NCI-H2081 treated with DMSO at 0.1 percent for 48 hours (cell line): ENCODE results near the gene NYNRIN.
"Not testable (repeated sequence)": the region's sequence is repeated elsewhere in the genome, so short reads cannot be mapped to it uniquely, and the experiment has no call there.

Source experiments
- DNase-seq: peaks from one replicate; lab custom pipeline; 2025; lab: John Stamatoyannopoulos, UW

The NYNRIN gene

DNA sequence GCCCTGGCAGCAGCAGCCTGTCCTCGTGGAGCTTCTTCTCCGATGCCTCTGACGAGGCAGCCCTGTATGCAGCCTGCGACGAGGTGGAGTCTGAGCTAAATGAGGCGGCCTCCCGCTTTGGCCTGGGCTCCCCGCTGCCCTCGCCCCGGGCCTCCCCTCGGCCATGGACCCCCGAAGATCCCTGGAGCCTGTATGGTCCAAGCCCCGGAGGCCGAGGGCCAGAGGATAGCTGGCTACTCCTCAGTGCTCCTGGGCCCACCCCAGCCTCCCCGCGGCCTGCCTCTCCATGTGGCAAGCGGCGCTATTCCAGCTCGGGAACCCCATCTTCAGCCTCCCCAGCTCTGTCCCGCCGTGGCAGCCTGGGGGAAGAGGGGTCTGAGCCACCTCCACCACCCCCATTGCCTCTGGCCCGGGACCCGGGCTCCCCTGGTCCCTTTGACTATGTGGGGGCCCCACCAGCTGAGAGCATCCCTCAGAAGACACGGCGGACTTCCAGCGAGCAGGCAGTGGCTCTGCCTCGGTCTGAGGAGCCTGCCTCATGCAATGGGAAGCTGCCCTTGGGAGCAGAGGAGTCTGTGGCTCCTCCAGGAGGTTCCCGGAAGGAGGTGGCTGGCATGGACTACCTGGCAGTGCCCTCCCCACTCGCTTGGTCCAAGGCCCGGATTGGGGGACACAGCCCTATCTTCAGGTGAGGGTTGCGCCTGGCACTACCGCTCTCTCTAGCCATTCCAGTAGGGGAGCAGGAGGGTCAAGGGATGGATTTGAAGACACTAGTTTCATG lies 28.7 kb upstream of the NYNRIN start:
- no peak for DNase-seq

DNA sequence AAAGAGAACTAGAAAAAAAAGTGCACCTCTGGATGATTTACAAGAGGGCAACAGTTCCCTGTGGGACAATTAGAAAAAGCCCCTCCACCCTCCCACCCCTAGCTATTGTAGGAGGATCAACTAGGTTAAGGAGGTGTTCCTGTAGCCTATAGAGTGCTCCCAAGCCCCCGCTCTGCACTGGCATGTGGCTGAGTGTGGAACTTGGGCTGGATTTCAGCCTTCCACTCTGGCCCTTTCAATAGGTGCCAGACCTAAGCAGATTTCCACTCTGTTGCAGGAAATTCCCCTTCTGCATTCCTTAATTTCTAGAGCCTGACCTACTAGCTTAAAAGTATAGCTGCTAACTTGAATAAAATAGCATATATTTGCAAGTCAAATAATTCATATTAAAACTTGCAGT lies 28.1 kb upstream of the NYNRIN start:
- DNase-seq = no peak

DNA sequence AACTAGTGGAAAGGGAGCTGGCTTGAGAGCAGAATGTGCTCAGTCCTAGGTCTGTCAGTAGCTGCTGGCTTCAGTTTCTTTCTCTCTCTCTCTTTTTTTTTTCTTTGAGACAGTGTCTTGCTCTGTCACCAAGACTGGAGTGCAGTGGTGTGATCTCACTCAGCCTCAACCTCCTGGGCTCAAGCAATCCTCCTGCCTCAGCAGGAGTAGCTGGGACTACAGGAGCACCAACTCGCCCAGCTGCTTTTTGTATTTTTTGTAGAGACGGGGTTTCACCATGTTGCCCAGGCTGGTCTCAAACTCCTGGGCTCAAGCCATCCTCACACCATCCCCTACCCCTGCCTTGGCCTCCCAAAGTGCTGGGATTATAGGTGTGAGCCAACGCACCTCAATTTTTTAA lies 27.2 kb upstream of the NYNRIN start:
- not testable (repeated sequence) for DNase-seq

DNA sequence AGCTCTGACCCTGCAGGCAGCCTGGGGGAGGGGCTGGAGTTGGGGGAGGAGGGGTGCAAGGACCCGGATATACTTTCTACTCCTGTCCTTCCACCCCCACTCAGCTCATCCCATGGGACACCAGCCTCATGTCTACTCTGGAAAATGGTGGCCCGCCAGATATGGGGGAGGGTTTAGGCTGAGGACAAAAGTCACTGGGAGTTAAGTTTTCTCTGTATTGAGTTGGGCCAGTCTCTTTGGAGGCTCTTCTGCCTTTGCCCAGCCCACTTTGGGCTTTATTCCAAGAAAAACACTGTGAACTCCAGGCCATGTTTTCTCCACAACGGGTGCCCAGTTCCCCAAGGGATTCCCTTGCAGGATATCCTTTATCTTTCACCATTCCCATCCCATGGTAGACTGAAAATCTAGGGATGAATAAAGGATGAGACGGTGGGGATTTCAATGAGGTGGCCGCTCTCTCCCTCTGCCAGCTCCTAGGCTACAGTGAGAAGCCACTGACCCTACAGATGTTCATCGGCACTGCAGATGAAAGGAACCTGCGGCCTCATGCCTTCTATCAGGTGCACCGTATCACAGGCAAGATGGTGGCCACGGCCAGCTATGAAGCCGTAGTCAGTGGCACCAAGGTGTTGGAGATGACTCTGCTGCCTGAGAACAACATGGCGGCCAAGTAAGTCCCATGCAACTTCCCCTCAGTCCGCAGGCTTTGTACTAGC lies 25.9 kb upstream of the NYNRIN start:
- DNase-seq = no peak

DNA sequence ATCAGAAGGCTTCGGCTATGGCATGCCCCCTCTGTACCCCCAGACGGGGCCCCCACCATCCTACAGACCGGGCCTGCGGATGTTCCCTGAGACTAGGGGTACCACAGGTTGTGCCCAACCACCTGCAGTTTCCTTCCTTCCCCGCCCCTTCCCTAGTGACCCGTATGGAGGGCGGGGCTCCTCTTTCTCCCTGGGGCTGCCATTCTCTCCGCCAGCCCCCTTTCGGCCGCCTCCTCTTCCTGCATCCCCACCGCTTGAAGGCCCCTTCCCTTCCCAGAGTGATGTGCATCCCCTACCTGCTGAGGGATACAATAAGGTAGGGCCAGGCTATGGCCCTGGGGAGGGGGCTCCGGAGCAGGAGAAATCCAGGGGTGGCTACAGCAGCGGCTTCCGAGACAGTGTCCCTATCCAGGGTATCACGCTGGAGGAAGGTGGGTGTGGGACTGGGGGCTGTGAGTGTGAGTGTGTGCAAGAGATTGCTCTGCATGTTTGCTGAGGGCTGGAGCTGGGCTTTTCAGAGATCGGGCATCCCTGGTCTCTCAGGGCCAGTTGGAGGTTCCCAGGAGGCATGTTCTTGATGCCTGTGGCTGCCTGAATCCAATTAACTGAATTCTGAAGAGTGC lies 22.2 kb upstream of the NYNRIN start:
- no peak for DNase-seq

DNA sequence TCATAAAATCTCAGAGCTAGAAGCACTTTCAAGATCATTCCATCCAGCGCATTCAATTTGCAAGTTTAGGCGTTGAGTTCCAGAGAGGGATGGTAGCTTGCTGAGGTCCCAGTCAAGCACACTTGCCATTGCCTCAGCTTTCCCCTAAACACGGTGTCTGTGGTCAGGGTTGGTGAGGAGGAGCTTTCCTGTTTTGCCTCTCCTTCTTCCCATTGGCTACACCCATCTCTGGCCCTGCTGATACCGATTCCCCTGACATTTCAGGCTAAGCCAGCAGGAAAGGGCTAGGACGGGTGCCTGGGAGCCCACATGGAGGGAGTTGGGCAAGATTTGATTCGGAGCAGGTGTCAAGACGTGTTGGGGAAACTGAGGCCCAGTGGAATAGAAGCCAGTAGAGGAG lies 21.7 kb upstream of the NYNRIN start:
- DNase-seq = no peak

DNA sequence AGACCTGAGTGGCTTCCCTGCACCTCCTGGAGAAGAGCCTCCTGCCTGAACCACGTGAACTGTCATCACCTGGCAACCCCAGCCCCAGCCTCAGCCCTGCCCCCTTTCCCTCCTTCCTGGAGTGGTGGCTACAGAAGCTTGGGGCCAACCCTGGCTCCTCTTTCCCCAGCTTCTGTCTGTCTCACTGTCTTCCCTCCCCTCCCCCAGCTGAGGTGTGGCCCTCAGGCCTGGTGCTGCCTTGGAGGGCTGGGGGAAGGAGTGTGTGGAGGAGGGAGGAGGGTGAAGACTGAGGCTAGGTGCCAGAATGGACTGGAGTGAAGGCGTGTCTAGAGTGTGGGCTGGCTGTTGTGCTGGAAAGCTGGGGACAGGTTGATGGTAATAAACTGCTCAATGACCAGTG lies 21.1 kb upstream of the NYNRIN start:
- no peak for DNase-seq

DNA sequence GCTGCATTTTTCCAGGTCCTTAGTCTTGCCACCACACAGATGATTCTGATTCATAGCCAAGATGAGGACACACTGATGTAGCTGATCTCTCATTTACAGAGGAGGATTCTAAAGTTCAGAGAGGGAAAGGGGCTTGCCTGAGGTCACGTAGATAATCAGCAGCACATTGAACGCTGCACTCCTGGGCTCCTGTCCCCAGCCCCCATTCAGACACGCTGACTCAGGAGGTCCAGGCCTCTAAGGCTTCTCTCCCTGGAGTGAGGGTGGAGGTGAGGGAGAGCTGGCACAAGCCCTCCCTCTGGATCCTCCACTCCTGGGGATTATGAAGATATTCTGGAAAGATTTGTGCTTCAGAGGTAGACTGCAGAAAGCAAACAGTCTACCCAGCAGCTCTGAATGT lies 20.5 kb upstream of the NYNRIN start:
- no peak for DNase-seq

DNA sequence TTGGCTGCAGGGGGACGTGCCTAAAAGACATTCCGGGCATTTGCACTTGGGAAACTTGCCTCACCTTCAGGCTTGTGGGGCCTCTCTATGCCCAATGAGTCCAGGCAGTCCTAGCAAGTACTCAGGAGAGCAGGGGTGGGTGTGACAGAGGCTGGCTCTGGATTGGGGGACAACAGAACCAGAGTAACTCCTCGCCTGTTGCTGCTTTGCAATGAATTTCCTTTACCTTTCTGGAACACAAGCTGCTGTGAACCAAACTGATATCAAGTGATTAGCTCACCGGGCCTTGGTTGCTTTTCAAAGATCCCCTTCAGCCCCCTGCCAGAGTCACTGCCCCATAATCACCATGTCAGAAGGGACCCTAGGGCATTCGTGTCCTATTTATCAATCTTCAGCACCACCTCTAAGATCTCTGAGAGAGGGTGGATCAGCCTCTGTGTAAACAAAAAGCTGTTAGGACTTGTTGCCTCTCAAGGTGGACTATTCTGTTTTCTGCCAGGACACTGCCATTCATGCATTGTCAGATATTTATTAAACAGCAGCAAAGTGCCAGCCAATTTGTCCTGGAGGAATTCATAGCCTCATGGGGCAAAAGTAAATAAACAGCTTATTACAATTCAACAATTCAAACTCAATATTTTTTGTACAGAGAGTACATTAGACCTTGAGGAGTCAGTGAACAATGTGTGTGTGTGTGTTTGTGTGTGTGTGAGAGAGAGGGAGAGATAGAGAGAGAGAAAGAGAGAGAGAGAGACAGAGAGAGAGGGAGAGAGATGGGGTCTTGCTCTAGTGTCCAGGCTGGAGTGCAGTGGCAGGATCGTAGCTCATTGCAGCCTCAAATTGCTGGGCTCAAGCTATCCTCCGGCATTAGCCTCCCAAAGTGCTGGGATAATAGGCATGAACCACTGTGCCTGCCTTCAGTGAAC lies 19.6 kb upstream of the NYNRIN start:
- DNase-seq = no peak

DNA sequence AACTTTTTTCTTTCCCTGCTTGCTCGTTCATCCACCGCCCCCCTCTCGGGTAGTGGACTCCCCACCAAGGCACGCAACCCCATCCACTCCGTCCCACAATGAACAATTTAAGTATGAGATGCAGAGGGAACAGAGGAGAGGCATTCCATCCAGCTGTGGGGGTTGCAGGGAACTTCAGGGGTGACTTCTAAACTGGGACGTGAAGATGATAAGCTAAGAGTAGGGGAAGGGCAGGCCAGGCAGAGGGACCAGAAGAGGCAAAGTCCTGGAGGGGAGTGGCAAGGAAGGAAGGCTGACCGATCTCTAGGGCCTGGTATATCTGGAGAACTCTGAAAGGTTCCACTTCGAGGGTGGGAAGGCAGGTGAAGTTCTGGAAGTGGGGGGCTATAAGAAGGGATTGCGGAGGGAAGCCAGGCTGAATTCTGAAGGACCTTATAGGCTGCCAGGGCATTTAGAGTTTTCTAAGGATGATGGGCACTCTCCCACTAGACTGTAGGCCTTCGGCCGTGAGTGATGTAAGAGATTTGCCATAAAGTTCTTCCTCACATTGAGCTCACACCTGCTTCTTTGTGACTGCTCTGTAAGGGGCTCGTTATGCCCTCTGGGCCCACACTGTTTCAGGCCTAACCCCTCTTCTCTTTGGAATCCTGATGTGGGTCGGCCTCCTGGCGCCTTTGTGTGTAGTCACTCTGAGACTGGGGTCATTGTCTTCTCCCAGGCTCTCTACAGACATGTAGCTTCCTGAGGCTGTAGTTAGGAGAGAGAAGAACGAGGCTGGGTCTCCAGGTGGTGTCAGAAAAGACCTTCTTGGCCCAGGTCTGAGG lies 18.7 kb upstream of the NYNRIN start:
- no peak for DNase-seq

DNA sequence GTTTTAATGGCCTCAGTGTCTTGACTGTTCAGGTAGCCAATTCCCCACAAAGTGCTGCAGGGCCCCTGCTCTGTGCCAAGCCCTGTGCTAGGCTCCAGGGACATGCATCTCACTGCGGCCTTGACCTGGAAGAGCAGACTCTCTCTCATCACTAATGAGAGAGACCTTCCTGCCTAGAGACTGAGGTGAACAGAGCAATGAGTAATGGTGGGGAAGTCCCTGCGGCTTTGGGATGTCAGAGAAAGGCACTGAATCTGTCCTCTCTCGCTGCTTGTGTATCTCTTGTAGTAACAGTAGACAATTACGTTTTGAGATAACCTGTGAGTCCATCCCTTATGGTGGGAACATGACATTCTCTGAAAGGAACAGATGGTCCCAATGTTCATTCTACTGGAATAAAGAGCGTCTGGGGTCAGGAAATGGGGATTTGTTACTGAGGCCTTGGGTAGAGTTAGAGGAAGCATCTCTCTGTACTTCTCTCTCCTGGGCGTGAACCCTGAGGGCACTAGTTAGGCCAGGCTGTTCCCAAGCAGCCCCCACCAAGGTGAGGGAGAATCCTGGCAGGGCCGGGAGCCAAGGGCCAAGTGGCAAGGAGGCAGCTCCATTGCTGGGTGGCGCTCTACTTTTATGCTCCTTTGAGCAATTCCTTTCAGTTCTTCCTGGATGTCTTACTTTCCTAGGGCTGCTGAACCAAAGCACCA lies 17.3 kb upstream of the NYNRIN start:
- DNase-seq = no peak

DNA sequence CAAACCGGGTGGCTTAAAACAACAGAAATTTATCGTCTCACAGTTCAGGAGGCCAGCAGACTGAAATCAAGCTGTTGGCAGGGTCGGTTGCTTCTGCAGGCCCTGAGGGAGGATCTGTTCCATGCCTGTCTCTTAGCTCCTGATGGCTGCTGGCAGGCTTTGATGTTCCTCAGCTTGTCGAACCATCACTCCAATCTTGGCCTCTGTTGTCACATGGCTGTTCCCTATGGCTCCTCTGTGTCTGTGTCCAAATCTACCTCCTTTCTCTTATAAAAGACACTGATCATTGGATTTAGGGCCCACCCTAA lies 16.8 kb upstream of the NYNRIN start:
- DNase-seq = no peak

DNA sequence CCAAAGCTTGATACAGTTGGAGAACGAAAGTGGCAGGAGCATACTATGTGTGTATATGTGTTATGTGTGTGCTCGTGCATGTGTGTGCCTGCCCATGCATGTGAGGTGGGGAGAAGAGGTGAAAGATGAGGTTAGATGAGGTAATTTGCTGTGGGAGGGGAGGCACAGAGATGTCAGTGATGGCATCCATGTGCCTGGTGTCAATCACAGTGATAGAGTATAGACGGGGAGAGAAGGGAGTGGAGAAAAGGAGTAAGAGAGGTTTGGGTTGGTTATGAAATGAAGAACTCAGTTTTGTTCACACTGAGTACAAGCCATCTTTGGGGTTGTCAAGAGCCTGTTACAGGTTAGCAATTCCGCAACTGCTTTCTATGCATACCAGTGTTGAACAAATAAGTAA lies 14.6 kb upstream of the NYNRIN start:
- DNase-seq = no peak

DNA sequence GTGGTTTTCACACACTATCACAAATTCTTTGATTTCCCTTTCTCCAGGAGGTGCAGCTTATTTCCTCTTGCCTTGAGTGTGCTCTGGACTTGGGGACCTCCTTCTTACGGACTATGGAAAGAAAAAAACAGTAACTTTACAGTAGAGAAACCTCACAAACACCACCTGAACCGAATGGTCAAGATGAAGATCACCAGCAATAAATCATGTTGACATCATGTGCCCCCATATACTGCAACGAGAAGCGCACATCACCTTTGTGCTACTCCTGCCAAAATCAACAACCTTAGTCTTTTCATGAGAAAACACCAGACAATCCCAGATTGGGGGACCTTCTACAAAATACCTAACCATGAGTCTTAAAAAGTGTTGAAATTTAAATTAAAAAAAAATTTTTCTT lies 13.3 kb upstream of the NYNRIN start:
- DNase-seq = no peak

DNA sequence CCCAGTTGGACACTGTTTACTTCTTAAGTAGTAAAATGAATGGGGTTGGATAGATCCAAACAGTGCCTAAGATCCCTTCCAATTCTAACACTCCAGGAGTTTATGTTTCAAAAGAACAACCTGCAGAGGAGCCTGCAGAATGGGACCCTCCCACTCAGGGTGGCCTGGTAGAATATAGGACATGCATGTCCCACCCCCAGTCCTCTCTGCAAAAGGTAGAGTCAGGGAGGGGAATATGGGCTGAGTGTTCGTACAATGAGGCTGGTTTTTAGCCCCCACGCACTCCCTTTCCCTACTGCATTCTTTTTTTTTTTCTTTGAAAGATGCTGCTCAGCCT lies 11.8 kb upstream of the NYNRIN start:
- DNase-seq = no peak

DNA sequence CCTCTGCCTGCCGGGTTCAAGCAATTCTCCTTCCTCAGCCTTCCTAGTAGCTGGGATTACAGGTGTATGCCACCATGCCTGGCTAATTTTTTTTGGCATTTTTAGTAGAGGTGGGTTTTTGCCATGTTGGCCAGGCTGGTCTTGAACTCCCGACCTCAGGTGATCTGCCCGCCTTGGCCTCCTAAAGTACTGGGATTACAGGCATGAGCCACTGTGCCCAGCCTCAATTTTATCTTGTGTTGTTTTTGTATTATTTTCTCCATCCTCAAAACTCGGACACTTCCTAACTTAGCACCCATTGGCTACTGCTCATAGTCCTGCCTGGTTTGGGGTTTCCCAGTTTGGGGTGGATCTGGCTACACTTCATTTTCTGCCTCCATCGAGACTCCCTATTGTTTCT lies 11.2 kb upstream of the NYNRIN start:
- DNase-seq = not testable (repeated sequence)

DNA sequence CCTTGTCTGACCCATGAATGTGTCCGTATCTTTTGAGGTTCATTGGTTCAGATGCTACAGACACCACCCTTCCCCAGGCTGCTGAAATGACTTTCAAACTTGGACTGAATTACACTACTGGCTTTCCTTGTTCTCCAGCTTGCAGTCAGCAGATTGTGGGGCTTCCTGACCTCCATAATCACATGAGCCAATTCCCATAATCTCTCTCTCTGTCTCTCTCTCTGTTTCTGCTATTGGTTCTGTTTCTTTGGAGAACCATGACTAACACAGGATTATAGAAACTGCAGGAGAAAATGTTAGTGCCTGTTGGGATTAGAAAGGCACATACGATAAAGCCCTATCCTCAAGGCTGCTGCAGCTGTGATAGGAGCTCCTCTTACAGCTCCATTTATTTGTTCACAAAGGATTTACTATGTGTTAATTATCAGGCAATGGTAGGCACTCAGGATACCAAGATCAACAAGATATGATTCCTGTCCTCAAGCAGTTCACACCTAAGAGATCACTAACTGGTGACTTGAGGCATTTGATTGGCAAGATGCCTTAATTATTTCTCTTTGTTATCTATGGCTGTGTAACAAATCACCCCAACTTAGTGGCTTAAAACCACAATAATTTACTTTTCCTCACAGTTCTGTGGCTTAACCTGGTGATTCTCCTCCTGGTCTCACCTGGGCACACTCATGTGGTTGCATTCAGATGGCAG lies 10.2 kb upstream of the NYNRIN start:
- no peak for DNase-seq

DNA sequence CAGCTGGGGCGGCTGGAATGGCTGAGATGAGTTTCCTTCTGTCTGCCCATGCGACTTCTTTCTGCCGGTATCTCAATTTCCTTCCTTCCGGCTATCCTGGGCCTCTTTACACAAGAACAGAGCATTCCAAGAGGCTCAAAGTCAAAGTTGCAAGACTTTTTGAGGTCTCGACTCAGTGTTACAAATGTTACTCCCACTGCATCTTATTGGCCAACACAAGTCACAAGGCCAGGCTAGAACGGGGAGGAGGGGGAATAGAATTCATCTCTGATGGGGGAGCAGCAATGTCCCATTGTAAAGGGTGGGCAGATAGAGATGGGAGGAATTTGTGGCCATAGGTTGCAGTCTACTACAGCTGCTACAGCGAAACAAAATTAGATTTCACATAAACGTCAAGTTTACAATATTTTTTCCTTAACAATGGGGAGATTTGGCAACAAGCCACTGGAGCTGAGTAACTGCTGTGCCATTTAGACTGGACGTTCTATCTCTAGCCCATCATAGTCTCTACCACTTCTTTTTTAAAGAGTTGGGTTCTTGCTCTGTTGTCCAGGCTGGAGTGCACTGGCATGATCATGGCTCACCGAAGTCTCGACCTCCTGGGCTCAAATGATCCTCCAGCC lies 9.5 kb upstream of the NYNRIN start:
- no peak for DNase-seq

DNA sequence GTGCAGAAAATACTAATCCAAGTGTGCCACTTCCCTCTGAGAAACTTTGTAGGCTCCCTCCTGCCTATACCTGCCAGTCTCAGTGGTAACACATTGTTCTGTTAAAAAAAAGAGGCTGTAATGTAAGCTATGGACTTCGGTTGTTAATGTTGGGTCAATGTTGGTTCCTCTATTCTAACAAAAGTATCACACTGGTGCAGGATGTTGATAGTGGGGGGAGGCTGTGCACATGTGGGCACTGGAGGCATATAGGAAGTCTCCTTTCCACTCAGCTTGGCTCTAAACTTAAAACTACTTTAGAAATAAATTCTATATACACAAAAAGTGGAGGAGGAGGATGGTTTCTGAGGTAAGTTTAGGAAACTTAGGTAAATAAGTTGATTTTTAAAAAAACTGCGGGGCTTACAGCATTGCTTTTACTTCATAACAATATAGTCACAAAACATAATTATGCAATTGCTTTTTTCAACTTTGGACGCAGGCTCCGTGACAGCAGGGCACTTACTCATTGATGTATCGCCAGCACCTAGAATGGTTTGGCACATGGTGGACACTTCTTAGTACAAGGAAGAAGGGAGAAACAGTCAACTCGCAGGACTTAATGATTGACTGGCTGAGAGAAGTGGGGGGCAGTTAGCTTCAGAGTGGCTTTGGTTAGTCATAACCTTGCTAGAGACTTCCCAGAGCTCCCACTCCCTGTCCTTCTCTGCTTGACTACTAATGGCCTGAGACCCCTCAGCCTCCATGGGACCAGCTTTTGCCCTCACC lies 7.9 kb upstream of the NYNRIN start:
- DNase-seq = no peak
